Psoas muscle (tissue), 8 donors: ENCODE results near the gene DDIT4L. TPM values are rescaled to one million over a fixed set of nuclear protein-coding genes. Genes with fewer than 3 reads are reported as not detected.
"Not testable (repeated sequence)": the region's sequence is repeated elsewhere in the genome, so short reads cannot be mapped to it uniquely, and the experiment has no call there.

Experiments used
- ATAC-seq, 4 donors: fragments of 200-7000 bp; cut with Tn5 transposase; one replicate each; pipeline ENCODE4 v1.9.1; 2020; ENCODE audit warnings: moderate library complexity in 3 of 4, mild to moderate bottlenecking in 2 of 4
- DNase-seq, 2 donors: peaks; one replicate each; pipeline ENCODE4 v3.0.0-alpha.2; 2020
- H3K27ac ChIP-seq: fragments of 200-600 bp; one replicate; pipeline ENCODE4 v1.8.0; 2022
- H3K27me3 ChIP-seq, 3 donors: fragments of 200-600 bp in 1 of 3; one replicate each; pipeline versions ENCODE4 v1.6.1 to v1.8.0; 2013 to 2022; ENCODE audit warnings: low read length in 2 of 3, mild to moderate bottlenecking in 2 of 3, moderate library complexity in 1 of 3; ENCODE audit not compliant: insufficient read depth in 3 of 3
- H3K36me3 ChIP-seq, 2 donors: fragments of 200-600 bp in 1 of 2; one replicate each; pipeline versions ENCODE4 v1.6.1 to v1.8.0; 2013 to 2022; ENCODE audit warnings: low read depth in 1 of 2, mild to moderate bottlenecking in 1 of 2, moderate library complexity in 1 of 2; ENCODE audit not compliant: insufficient read depth in 1 of 2
- H3K4me1 ChIP-seq: fragments of 200-600 bp; one replicate; pipeline ENCODE4 v1.8.0; 2022
- H3K4me3 ChIP-seq: fragments of 200-600 bp; one replicate; pipeline ENCODE4 v1.8.0; 2022; ENCODE audit warnings: mild to moderate bottlenecking
- H3K9me3 ChIP-seq: fragments of 200-600 bp; one replicate; pipeline ENCODE4 v1.8.0; 2022
- WGBS, 3 donors: extraction: QIAGEN DNeasy Blood & Tissue Kit; methylation state at CpG; one replicate each; pipeline versions ENCODE4 v1.1.6 to v1.1.7; 2013; 5-methylcytosine and 5-hydroxymethylcytosine counted together
- intact Hi-C, 2 donors: fragments of 100-400 bp; cut with DNase I; formaldehyde crosslinking; loops; one replicate each; pipeline versions ENCODE4 v1.11.0 to v1.14.2; 2022
- polyA plus RNA-seq, 3 donors: library from polyadenylated mRNA; stranded (reverse); fragments of 200-250 nt; gene quantifications; one replicate each; pipeline ENCODE4 v1.2.3, GENCODE V29; 2013
- total RNA-seq, 4 donors: library from RNA; stranded (reverse); fragmentation: NEBNext Ultra II Directional in 2 of 4; extraction: Animal tissue kit (Norgen Biotek cat#: 25700) in 2 of 4; gene quantifications; one replicate each; pipeline versions ENCODE4 v1.2.1 to v1.2.4, GENCODE V29; 2021 to 2023
- TF ChIP-seq, protein P1 (sequence below): fragments of 200-600 bp; IDR thresholded peaks from one replicate; pipeline ENCODE4 v1.8.0; 2022; ENCODE audit warnings: antibody characterized with exemption
- donor health status: healthy with polysubstance abuse.
- donor health status: DM: no; HTN: no; CAD: no; lungs with moderate emphysema.
- donor health status: Bipolar disorder and iron deficiency.
- donor health status: healthy.
- donor health status: DM: yes; HTN: yes; CAD: no.
- donor health status: DM: no; HTN: no; CAD: no.
- donor health status: DM: no; HTN: no; CAD: no.
- donor health status: DM: yes; HTN: yes; CAD: no.

The DDIT4L gene
- total and polyA plus RNA-seq, 7 donors, result 84.2 to 403 (median 160) TPM

DNA sequence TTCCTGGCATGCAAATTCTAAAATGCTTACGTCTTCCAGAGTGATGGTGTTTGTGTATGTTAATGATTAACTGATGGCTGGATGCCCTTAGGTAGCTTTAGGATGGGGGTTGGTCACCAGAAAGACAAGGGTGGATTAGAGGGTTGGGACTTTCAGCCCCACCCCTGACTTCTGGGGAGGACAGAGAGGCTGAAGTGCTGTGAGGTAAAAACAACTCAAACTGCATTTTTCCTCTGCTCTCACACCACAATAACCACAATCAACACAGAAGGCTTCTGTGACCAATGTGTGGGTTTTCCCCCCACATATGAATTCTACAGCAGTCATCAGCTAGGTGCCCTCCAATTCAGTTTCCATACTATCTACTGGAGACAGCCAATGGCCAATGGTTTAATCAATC is 18.7 kb upstream of the DDIT4L start:
- no peak for DNase-seq
- ATAC-seq, result no peak
- Histone ChIP-seq H3K27me3 (no peaks in the 10 kb centered on the region), H3K9me3 (no peaks in the 10 kb centered on the region), H3K27ac (no peak overlapping the region), H3K4me3 (no peak overlapping the region), H3K36me3 (no peaks in the 10 kb centered on the region), H3K4me1 (peaks cover 14% of the 10 kb centered on the region)
- 36 to 72% (median 53%) methylated on average over 1 of the region's 1 CpG for whole genome bisulfite sequencing, 3 donors
- TF ChIP-seq, protein P1, sequence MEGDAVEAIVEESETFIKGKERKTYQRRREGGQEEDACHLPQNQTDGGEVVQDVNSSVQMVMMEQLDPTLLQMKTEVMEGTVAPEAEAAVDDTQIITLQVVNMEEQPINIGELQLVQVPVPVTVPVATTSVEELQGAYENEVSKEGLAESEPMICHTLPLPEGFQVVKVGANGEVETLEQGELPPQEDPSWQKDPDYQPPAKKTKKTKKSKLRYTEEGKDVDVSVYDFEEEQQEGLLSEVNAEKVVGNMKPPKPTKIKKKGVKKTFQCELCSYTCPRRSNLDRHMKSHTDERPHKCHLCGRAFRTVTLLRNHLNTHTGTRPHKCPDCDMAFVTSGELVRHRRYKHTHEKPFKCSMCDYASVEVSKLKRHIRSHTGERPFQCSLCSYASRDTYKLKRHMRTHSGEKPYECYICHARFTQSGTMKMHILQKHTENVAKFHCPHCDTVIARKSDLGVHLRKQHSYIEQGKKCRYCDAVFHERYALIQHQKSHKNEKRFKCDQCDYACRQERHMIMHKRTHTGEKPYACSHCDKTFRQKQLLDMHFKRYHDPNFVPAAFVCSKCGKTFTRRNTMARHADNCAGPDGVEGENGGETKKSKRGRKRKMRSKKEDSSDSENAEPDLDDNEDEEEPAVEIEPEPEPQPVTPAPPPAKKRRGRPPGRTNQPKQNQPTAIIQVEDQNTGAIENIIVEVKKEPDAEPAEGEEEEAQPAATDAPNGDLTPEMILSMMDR, result no peak
- intact Hi-C loops, result loop anchor here (5.0 kb wide), 1 partner anchor 33 kb away; no protein-coding TSS in a partner anchor

DNA sequence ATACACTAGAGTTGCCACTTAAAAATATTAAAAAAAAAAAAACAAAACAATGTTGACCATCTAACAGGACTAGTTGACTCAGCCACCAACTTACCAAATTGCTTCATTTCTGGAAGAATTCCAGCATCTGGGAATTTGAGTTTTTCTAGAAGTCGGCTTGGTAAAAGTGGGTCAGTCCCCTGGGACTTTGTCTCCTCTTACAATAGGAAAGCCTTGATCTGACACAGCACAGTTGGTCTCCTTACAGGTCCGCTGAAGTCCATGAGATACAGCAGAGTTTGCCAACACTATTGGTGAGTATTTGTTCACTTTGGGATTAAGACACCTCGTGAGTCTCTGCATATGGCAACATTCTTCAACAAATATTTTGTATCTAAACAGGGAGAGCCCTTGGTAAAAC is 18.2 kb upstream of the DDIT4L start:
- Histone ChIP-seq H3K27me3 (no peaks in the 10 kb centered on the region), H3K27ac (no peak overlapping the region), H3K36me3 (no peaks in the 10 kb centered on the region), H3K9me3 (no peaks in the 10 kb centered on the region), H3K4me1 (peaks cover 14% of the 10 kb centered on the region), H3K4me3 (no peak overlapping the region)
- intact Hi-C loops, result loop anchor here (5.0 kb wide), 1 partner anchor 34 kb away; no protein-coding TSS in a partner anchor
- 41 to 64% (median 44%) methylated on average over 3 of the region's 3 CpGs for WGBS, 3 donors
- no peak for DNase-seq
- TF ChIP-seq, protein P1, result no peak
- ATAC-seq, result no peak

DNA sequence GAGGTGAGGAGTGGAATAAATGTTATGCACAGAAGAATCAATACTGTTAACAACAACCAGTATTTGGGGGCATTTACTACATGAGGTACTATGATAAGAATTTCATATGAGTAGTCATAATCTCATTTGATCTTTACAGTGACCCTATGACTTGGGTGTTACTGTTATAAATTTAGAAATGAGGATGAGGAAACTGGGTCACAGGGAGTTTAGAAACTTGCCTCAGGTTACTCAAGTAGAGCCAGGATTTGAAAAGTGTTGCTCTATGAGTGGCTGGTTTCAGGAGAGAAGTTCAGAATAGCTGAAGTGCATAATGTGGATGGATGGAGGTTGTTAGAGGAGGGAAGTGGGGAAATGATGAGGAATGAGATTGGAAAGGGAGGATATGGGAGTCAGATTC is 16.6 kb upstream of the DDIT4L start:
- DNase-seq, result no peak
- no peaks in the 10 kb centered on the region for H3K36me3 ChIP-seq
- peak; percentile 96 to 99 (median 98) for ATAC-seq
- H3K9me3 ChIP-seq, result no peaks in the 10 kb centered on the region
- H3K27ac ChIP-seq, result peak overlapping the region; percentile 73
- intact Hi-C loops, result loop anchor here (5.0 kb wide), 1 partner anchor 35 kb away; no protein-coding TSS in a partner anchor
- H3K4me1 ChIP-seq, result peaks cover 14% of the 10 kb centered on the region
- TF ChIP-seq, protein P1, result no peak
- H3K4me3 ChIP-seq, result no peak overlapping the region
- no peaks in the 10 kb centered on the region for H3K27me3 ChIP-seq

DNA sequence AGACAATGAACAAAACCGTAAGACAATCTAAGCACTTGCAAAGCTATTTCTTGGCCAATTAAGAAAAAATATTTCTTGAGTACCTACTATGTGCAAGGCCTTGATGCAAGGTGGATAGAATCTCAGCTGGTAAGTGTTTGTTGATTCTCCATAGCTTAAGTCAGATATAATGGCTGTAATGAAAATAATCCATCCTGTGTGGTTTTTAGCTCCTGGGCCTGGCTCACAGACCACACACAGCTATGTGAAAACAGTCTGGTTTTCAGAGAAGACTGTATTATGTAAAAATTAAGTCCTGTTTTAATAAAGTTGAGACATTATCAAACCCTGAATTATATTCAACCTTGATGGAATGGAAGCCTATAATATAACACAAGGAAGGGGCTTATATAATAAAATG is 7.8 kb upstream of the DDIT4L start:
- TF ChIP-seq, protein P1, result no peak
- Histone ChIP-seq H3K36me3 (no peaks in the 10 kb centered on the region), H3K27ac (no peak overlapping the region), H3K9me3 (no peaks in the 10 kb centered on the region), H3K4me1 (no peaks in the 10 kb centered on the region), H3K27me3 (no peaks in the 10 kb centered on the region), H3K4me3 (no peak overlapping the region)
- WGBS, 3 donors, result 95 to 100% (median 95%) methylated on average over 1 of the region's 1 CpG
- no peak for ATAC-seq
- intact Hi-C loops, result no loop called here
- DNase-seq, result no peak

DNA sequence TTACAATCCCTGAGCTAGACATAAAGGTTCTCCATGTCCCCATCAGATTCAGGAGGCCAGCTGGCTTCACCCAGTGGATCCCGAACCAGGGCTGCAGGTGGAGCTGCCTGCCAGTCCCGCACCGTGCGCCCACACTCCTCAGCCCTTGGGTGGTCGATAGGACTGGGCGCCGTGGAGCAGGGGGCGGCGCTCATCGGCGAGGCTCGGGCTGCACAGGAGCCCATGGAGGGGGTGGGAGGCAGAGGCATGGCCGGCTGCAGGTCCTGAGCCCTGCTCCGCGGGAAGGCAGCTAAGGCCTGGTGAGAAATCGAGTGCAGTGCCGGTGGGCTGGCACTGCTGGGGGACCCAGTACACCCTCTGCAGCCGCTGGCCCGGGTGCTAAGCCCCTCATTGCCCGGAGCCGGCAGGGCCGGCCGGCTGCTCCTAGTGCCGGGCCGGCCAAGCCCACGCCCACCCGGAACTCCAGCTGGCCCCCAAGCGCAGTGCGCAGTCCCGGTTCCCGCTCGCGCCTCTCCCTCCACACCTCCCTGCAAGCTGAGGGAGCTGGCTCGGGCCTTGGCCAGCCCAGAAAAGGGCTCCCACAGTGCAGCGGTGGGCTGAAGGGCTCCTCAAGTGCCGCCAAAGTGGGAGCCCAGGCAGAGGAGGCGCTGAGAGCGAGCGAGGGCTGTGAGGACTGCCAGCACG is 6.3 kb upstream of the DDIT4L start:
- H3K4me3 ChIP-seq, DNase-seq, H3K27me3 ChIP-seq, ATAC-seq, H3K27ac ChIP-seq, H3K36me3 ChIP-seq, intact Hi-C loops, H3K9me3 ChIP-seq: not testable (repeated sequence)
- peaks cover 12% of the 10 kb centered on the region for H3K4me1 ChIP-seq
- 95 to 98% (median 96%) methylated on average over 29 to 40 of the region's 40 CpGs for WGBS, 3 donors
